ENCODE measurements around the gene DCUN1D3. TPM values are rescaled to one million over a fixed set of nuclear protein-coding genes. Genes with fewer than 3 reads are reported as not detected.

Gene DCUN1D3
- total and polyA plus RNA-seq, 2 experiments from 2014 or later = 15.0 to 40.3 TPM

DNA sequence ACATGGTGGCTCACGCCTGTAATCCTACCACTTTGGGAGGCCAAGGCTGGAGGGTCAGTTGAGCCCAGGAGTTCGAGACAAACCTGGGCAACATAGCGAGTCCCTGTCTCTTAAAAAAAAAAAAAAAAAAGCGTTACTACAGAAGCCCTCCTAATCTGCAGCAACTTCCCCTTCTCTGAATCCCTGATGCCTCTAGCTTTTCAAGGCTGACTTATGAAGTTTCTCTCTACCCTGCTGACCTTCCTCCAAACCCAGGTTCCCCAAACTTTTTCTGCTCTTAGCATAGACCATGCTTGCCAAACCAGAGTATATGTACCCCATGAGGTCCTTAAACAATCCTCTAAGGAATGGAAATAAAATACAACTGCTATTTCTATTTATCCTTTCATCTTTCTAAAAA is 16.8 kb upstream of the DCUN1D3 start:
- Histone ChIP-seq H3K4me1 (ENCODE audit: insufficient read depth) (peaks cover 3% of the 10 kb centered on the region), H3K9me2 (replicated peaks; ENCODE audit: insufficient read depth) (no peaks in the 10 kb centered on the region), H3K4me3 (no peak overlapping the region), H3K27ac (no peak overlapping the region), H3K27me3 (no peaks in the 10 kb centered on the region), H3K36me3 (replicated peaks; ENCODE audit: insufficient read depth, low read depth) (no peaks in the 10 kb centered on the region), H4K20me1 (ENCODE audit: insufficient read depth, poor library complexity, severe bottlenecking) (no peaks in the 10 kb centered on the region), H3K4me2 (no peak overlapping the region), H2AFZ (no peak overlapping the region), H3K9me3 (ENCODE audit: low read depth) (no peaks in the 10 kb centered on the region), H3K79me2 (peaks cover 10% of the 10 kb centered on the region)
- no peak for DNase-seq (ENCODE audit: low spot score)
- no peak for TF ChIP-seq EZH2phosphoT487 (IDR thresholded peaks at IDR 0.05; ENCODE audit: low read depth, severe bottlenecking, unreplicated experiment)
- TF ChIP-seq, protein P1, sequence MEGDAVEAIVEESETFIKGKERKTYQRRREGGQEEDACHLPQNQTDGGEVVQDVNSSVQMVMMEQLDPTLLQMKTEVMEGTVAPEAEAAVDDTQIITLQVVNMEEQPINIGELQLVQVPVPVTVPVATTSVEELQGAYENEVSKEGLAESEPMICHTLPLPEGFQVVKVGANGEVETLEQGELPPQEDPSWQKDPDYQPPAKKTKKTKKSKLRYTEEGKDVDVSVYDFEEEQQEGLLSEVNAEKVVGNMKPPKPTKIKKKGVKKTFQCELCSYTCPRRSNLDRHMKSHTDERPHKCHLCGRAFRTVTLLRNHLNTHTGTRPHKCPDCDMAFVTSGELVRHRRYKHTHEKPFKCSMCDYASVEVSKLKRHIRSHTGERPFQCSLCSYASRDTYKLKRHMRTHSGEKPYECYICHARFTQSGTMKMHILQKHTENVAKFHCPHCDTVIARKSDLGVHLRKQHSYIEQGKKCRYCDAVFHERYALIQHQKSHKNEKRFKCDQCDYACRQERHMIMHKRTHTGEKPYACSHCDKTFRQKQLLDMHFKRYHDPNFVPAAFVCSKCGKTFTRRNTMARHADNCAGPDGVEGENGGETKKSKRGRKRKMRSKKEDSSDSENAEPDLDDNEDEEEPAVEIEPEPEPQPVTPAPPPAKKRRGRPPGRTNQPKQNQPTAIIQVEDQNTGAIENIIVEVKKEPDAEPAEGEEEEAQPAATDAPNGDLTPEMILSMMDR (IDR thresholded peaks at IDR 0.05; ENCODE audit: poor library complexity) = no peak
- no peak for TF ChIP-seq EZH2 (IDR thresholded peaks at IDR 0.05; ENCODE audit: borderline replicate concordance)
- WGBS (ENCODE audit: low lambda C conversion rate, missing lambda C conversion rate) = 96% methylated on average over 4 of the region's 4 CpGs

GRCh38 chr16:20916289-20916688 is 16.1 kb upstream of the DCUN1D3 start:
- H3K27me3 ChIP-seq = no peaks in the 10 kb centered on the region
- no peak for DNase-seq (ENCODE audit: low spot score)
- no peaks in the 10 kb centered on the region for H3K9me3 ChIP-seq (ENCODE audit: low read depth)
- H3K4me3 ChIP-seq = no peak overlapping the region
- no peak overlapping the region for H3K4me2 ChIP-seq
- peaks cover 12% of the 10 kb centered on the region for H3K79me2 ChIP-seq
- no peak for TF ChIP-seq EZH2phosphoT487 (IDR thresholded peaks at IDR 0.05; ENCODE audit: low read depth, severe bottlenecking, unreplicated experiment)
- no peak for TF ChIP-seq EZH2 (IDR thresholded peaks at IDR 0.05; ENCODE audit: borderline replicate concordance)
- TF ChIP-seq, protein P1 (IDR thresholded peaks at IDR 0.05; ENCODE audit: poor library complexity) = no peak
- no peaks in the 10 kb centered on the region for H4K20me1 ChIP-seq (ENCODE audit: insufficient read depth, poor library complexity, severe bottlenecking)
- H3K4me1 ChIP-seq (ENCODE audit: insufficient read depth) = peaks cover 3% of the 10 kb centered on the region
- no peaks in the 10 kb centered on the region for H3K9me2 ChIP-seq (replicated peaks; ENCODE audit: insufficient read depth)
- H3K27ac ChIP-seq = no peak overlapping the region
- 96% methylated on average over 10 of the region's 10 CpGs for WGBS (ENCODE audit: low lambda C conversion rate, missing lambda C conversion rate)
- no peak overlapping the region for H2AFZ ChIP-seq
- H3K36me3 ChIP-seq (replicated peaks; ENCODE audit: insufficient read depth, low read depth) = no peaks in the 10 kb centered on the region

DNA sequence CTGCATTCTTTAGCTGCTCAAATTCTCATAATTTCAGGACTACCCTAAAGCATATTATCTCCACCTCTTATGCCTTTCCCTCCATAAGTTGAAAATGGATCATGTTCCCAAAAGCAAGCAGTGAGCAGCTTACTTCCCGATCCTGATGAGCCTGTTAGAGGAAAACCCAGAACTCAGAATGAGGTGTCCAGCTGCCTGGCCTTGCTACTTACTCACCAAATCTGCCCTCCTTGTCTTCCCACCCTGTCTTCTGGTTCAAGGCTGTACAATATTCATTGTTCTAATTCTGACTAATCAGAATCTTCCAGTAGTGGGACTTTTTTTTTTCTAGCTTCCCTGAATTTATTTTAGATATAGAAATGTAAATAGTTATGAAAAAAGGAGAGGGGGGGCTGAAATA is 11.2 kb upstream of the DCUN1D3 start:
- Histone ChIP-seq H3K4me3 (no peak overlapping the region), H3K9me2 (replicated peaks; ENCODE audit: insufficient read depth) (no peaks in the 10 kb centered on the region), H3K4me1 (ENCODE audit: insufficient read depth) (peaks cover 12% of the 10 kb centered on the region), H4K20me1 (ENCODE audit: insufficient read depth, poor library complexity, severe bottlenecking) (no peaks in the 10 kb centered on the region), H3K27me3 (no peaks in the 10 kb centered on the region), H3K4me2 (no peak overlapping the region), H3K79me2 (peaks cover 30% of the 10 kb centered on the region), H3K36me3 (replicated peaks; ENCODE audit: insufficient read depth, low read depth) (no peaks in the 10 kb centered on the region), H2AFZ (no peak overlapping the region), H3K9me3 (ENCODE audit: low read depth) (no peaks in the 10 kb centered on the region), H3K27ac (peak overlapping the region; percentile 67)
- DNase-seq (ENCODE audit: low spot score) = no peak
- WGBS (ENCODE audit: low lambda C conversion rate, missing lambda C conversion rate) = 47% methylated on average over 1 of the region's 1 CpG
- TF ChIP-seq EZH2phosphoT487 (IDR thresholded peaks at IDR 0.05; ENCODE audit: low read depth, severe bottlenecking, unreplicated experiment) (no peak), EZH2 (IDR thresholded peaks at IDR 0.05; ENCODE audit: borderline replicate concordance) (no peak)
- TF ChIP-seq, protein P1 (IDR thresholded peaks at IDR 0.05; ENCODE audit: poor library complexity) = no peak

Data from hepatocyte (in vitro differentiated cells).